H1 (cell line): ENCODE data around the gene CXCL3. TPM values are rescaled to one million over a fixed set of nuclear protein-coding genes. Genes with fewer than 3 reads are reported as not detected.
"Not testable (repeated sequence)": the region's sequence is repeated elsewhere in the genome, so short reads cannot be mapped to it uniquely, and the experiment has no call there.

Experiments used
- CTCF ChIA-PET: fragments of 300-600 bp; sonication (Branson Sonifier 250); formaldehyde crosslinking; loops from one replicate; lab custom pipeline; 2021; ENCODE audit not compliant: partially characterized antibody; lab: Charles Lee
- POLR2A ChIA-PET: fragments of 300-600 bp; sonication (Branson Sonifier 250); formaldehyde crosslinking; loops from one replicate; lab custom pipeline; 2021; ENCODE audit warnings: inconsistent platforms; ENCODE audit not compliant: partially characterized antibody; lab: Charles Lee
- DNase-seq, 2 experiments: peaks; one replicate each; pipeline versions ENCODE4 v3.0.0 to v3.0.0-alpha.2; 2010 to 2022; ENCODE audit warnings: low spot score in 2 of 2, low read depth in 1 of 2, mixed read lengths in 1 of 2
- FAIRE-seq: peaks from 2 replicates; lab custom pipeline; 2011; peaks lifted over from hg19 to GRCh38; lab: Jason Lieb, UNC
- H2AFZ ChIP-seq: 2 replicates; pipeline ENCODE4 v1.8.1; 2012; ENCODE audit warnings: low read length, inconsistent platforms
- H2AK5ac ChIP-seq: 2 replicates; pipeline ENCODE4 v1.6.1; 2013; ENCODE audit warnings: low read depth, low read length
- H2BK120ac ChIP-seq: replicated peaks from 2 replicates; pipeline ENCODE3; 2013; ENCODE audit warnings: low read depth, low read length, inconsistent platforms
- H2BK12ac ChIP-seq: 2 replicates; pipeline ENCODE4 v1.6.1; 2013; ENCODE audit warnings: low read depth, low read length
- H2BK15ac ChIP-seq: 2 replicates; pipeline ENCODE4 v1.6.1; 2013; ENCODE audit warnings: low read length
- H2BK20ac ChIP-seq: 2 replicates; pipeline ENCODE4 v1.6.1; 2013; ENCODE audit warnings: low read length
- H2BK5ac ChIP-seq: 2 replicates; pipeline ENCODE4 v1.6.1; 2013; ENCODE audit warnings: low read depth, low read length
- H3K14ac ChIP-seq: 2 replicates; pipeline ENCODE4 v1.6.1; 2013; ENCODE audit warnings: inconsistent platforms; ENCODE audit not compliant: insufficient read length
- H3K18ac ChIP-seq: 2 replicates; pipeline ENCODE4 v1.6.1; 2013; ENCODE audit warnings: low read length; ENCODE audit errors: extremely low read depth
- H3K23ac ChIP-seq: 2 replicates; pipeline ENCODE4 v1.6.1; 2013; ENCODE audit warnings: inconsistent platforms; ENCODE audit not compliant: insufficient read length
- H3K23me2 ChIP-seq: 2 replicates; pipeline ENCODE4 v1.6.1; 2013; ENCODE audit warnings: low read depth, low read length
- H3K27ac ChIP-seq: 2 replicates; pipeline ENCODE4 v1.6.1; 2011; ENCODE audit warnings: low read depth, low read length, inconsistent platforms
- H3K27me3 ChIP-seq, 4 experiments: replicated peaks in 1 of 4; 1 replicate in 1 of 4; 2 replicates in 3 of 4; pipeline versions ENCODE4 v1.6.1 to v1.8.1; 2011 to 2013; ENCODE audit warnings: low read length in 3 of 4, mild to moderate bottlenecking in 3 of 4, inconsistent platforms in 2 of 4, mixed read lengths in 2 of 4, moderate library complexity in 1 of 4; ENCODE audit not compliant: control insufficient read depth in 3 of 4, insufficient read depth in 3 of 4; ENCODE audit errors: extremely low read depth in 1 of 4
- H3K36me3 ChIP-seq, 4 experiments: 2 replicates each; pipeline versions ENCODE4 v1.6.1 to v1.8.1; 2011 to 2013; ENCODE audit warnings: mild to moderate bottlenecking in 4 of 4, low read length in 3 of 4, moderate library complexity in 2 of 4, control low read depth in 1 of 4, inconsistent platforms in 1 of 4; ENCODE audit not compliant: insufficient read depth in 4 of 4, control insufficient read depth in 2 of 4
- H3K4ac ChIP-seq: replicated peaks from 2 replicates; pipeline ENCODE3; 2013; ENCODE audit warnings: low read length, low read depth, mixed read lengths, inconsistent platforms; ENCODE audit not compliant: insufficient read length
- H3K4me1 ChIP-seq, 4 experiments: replicated peaks in 1 of 4; 1 replicate in 1 of 4; 2 replicates in 3 of 4; pipeline versions ENCODE4 v1.6.1 to v1.8.1; 2011 to 2013; ENCODE audit warnings: low read length in 3 of 4, inconsistent platforms in 2 of 4, mixed read lengths in 1 of 4; ENCODE audit not compliant: insufficient read depth in 4 of 4, control insufficient read depth in 3 of 4
- H3K4me2 ChIP-seq, 2 experiments: 2 replicates each; pipeline versions ENCODE4 v1.6.1 to v1.8.1; 2011 to 2013; ENCODE audit warnings: low read depth in 2 of 2, low read length in 2 of 2, control low read depth in 1 of 2, inconsistent platforms in 1 of 2, mild to moderate bottlenecking in 1 of 2; ENCODE audit not compliant: insufficient read depth in 1 of 2
- H3K4me3 ChIP-seq, 4 experiments: fragments of 200-600, 300-600 bp in 1 of 4; sonication (generic), shearing (Covaris generic), sonication (Bioruptor Twin) in 1 of 4; 2 replicates each; pipeline versions ENCODE4 v1.5.1 to v1.8.1; 2011 to 2016; ENCODE audit warnings: low read length in 4 of 4, low read depth in 3 of 4, control low read depth in 2 of 4, inconsistent platforms in 2 of 4, mild to moderate bottlenecking in 2 of 4, mixed read lengths in 1 of 4, moderate library complexity in 1 of 4; ENCODE audit not compliant: insufficient read depth in 2 of 4; ENCODE audit errors: extremely low read depth in 1 of 4
- H3K56ac ChIP-seq: replicated peaks from 2 replicates; pipeline ENCODE3; 2013; ENCODE audit warnings: low read depth, mild to moderate bottlenecking, mixed read lengths, low read length, inconsistent platforms; ENCODE audit not compliant: insufficient read length
- H3K79me1 ChIP-seq: 2 replicates; pipeline ENCODE4 v1.6.1; 2013; ENCODE audit warnings: low read depth, low read length, control low read depth
- H3K79me2 ChIP-seq, 2 experiments: 2 replicates each; pipeline versions ENCODE4 v1.6.1 to v1.8.1; 2012 to 2013; ENCODE audit warnings: low read length in 2 of 2, mild to moderate bottlenecking in 2 of 2, inconsistent platforms in 1 of 2; ENCODE audit not compliant: insufficient read depth in 2 of 2, control insufficient read depth in 1 of 2
- H3K9ac ChIP-seq, 4 experiments: replicated peaks in 1 of 4; 1 replicate in 1 of 4; 2 replicates in 3 of 4; pipeline versions ENCODE4 v1.6.1 to v1.8.1; 2011 to 2013; ENCODE audit warnings: low read depth in 3 of 4, low read length in 3 of 4, control low read depth in 2 of 4, mild to moderate bottlenecking in 2 of 4, moderate library complexity in 2 of 4, inconsistent platforms in 1 of 4; ENCODE audit errors: extremely low read depth in 1 of 4
- H3K9me3 ChIP-seq, 2 experiments: 2 replicates each; pipeline versions ENCODE4 v1.6.1 to v1.8.1; 2012 to 2013; ENCODE audit warnings: mild to moderate bottlenecking in 2 of 2, moderate library complexity in 2 of 2, control low read depth in 1 of 2, inconsistent platforms in 1 of 2, low read depth in 1 of 2, low read length in 1 of 2, mixed read lengths in 1 of 2; ENCODE audit not compliant: insufficient read depth in 2 of 2
- H4K20me1 ChIP-seq, 2 experiments: replicated peaks in 1 of 2; 2 replicates each; pipeline versions ENCODE3 to v1.8.1; 2011 to 2013; ENCODE audit warnings: inconsistent platforms in 2 of 2, low read length in 2 of 2, mild to moderate bottlenecking in 1 of 2; ENCODE audit not compliant: insufficient read depth in 2 of 2, control insufficient read depth in 1 of 2
- H4K5ac ChIP-seq: 2 replicates; pipeline ENCODE4 v1.6.1; 2013; ENCODE audit warnings: low read length, low read depth, mixed read lengths, inconsistent platforms; ENCODE audit not compliant: insufficient read length
- H4K8ac ChIP-seq: 2 replicates; pipeline ENCODE4 v1.8.0; 2013; ENCODE audit warnings: mild to moderate bottlenecking, moderate library complexity, low read length, inconsistent platforms; ENCODE audit not compliant: insufficient read depth; ENCODE audit errors: extremely low read depth
- H4K91ac ChIP-seq: replicated peaks from 2 replicates; pipeline ENCODE3; 2013; ENCODE audit warnings: low read length, mixed read lengths, inconsistent platforms; ENCODE audit not compliant: insufficient read length
- whole genome bisulfite sequencing, 2 experiments: shearing (Covaris generic) in 1 of 2; methylation state at CpG; one replicate each; pipeline versions ENCODE4 v1.1.6 to v1.1.7; 2013 to 2015; ENCODE audit warnings: low lambda C conversion rate in 2 of 2, mixed read lengths in 2 of 2, inconsistent platforms in 1 of 2, low coverage in 1 of 2, missing lambda C conversion rate in 1 of 2; ENCODE audit not compliant: insufficient replicate concordance in 2 of 2, insufficient coverage in 1 of 2, insufficient read length in 1 of 2; ENCODE audit errors: extremely low coverage in 1 of 2, missing lambda C conversion rate in 1 of 2; 5-methylcytosine and 5-hydroxymethylcytosine counted together
- polyA plus RNA-seq, 7 experiments: library from polyadenylated mRNA; depleted of rRNA in 3 of 7; stranded (reverse) in 5 of 7; unstranded in 2 of 7; fragments of >200 nt in 5 of 7; fragments of 200-250 nt in 2 of 7; gene quantifications; 1 replicate in 5 of 7; 2 replicates in 1 of 7; 4 replicates in 1 of 7; pipeline versions ENCODE4 v1.2.1 to v1.2.3, GENCODE V29; 2011 to 2013; ENCODE audit warnings: missing spikeins in 2 of 7, mixed read lengths in 2 of 7
- total RNA-seq: library from RNA; stranded (reverse); fragmentation: NEBNext Ultra II Directional; extraction: Animal tissue kit (Norgen Biotek cat#: 25700); gene quantifications from 2 replicates; pipeline ENCODE4 v1.2.1, GENCODE V29; 2021

Gene CXCL3
- total and polyA plus RNA-seq, 2 of the 8 experiments (the other 6 are each of a cell fraction or from before 2014, with no cell fraction given), result 3.1 to 5.2 TPM

DNA sequence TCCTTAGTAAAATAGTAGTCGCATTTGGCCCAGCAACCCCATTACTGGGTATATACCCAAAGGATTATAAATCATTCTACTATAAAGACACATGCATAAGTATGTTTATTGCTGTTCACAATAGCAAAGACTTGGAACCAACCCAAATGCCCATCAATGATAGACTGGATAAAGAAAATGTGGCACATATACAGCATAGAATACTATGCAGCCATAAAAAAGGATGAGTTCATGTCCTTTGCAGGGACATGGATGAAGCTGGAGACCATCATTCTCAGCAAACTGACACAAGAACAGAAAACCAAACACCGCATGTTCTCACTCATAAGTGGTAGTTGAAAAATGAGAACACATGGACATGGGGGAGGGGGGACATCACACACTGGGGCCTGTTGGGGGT, 41.9 kb upstream of the CXCL3 start:
- DNase-seq, H4K20me1 ChIP-seq, H3K4me3 ChIP-seq, H2BK5ac ChIP-seq, H2BK20ac ChIP-seq, H3K4me1 ChIP-seq, H3K9ac ChIP-seq, H3K79me2 ChIP-seq, H3K79me1 ChIP-seq, H2BK15ac ChIP-seq, H3K18ac ChIP-seq, H3K4ac ChIP-seq, H2BK12ac ChIP-seq, FAIRE-seq, H2BK120ac ChIP-seq, H3K14ac ChIP-seq, H3K27ac ChIP-seq, H3K56ac ChIP-seq, H2AFZ ChIP-seq, H3K4me2 ChIP-seq, H3K27me3 ChIP-seq, H3K36me3 ChIP-seq, H3K23ac ChIP-seq, H4K8ac ChIP-seq, H4K5ac ChIP-seq, H3K23me2 ChIP-seq, H3K9me3 ChIP-seq, H2AK5ac ChIP-seq, H4K91ac ChIP-seq, POLR2A ChIA-PET: not testable (repeated sequence)
- CTCF ChIA-PET, result interaction anchor here (1.0 kb wide), 1 partner anchor 216 kb away, joined by 3 read pairs; no protein-coding TSS in a partner anchor
- WGBS, 2 experiments, result 98% methylated on average over 2 of the region's 2 CpGs; no CpG with 5 or more reads in 1 of the 2 experiments

DNA sequence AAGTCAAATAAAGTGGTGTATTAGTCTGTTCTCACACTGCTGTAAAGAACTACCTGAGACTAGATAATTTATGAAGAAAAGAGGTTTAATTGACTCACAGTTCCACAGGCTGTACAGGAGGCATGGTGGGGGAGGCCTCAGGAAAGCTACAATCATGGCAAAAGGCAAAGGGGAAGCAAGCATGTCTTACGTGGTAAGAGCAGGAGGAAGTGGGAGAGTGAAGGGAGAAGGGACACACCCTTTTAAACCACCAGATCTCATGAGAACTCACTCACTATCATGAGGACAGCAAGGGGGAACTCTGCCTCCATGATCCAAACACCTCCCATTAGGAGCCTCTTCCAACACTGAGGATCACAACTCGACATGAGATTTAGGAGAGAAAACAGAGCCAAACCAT, 40.5 kb upstream of the CXCL3 start:
- H3K4me3 ChIP-seq, H3K18ac ChIP-seq, H4K91ac ChIP-seq, DNase-seq, H2BK20ac ChIP-seq, H3K27me3 ChIP-seq, H2AK5ac ChIP-seq, H3K79me1 ChIP-seq, H2BK12ac ChIP-seq, H3K79me2 ChIP-seq, H3K27ac ChIP-seq, H3K4ac ChIP-seq, H3K4me2 ChIP-seq, H3K23me2 ChIP-seq, H4K8ac ChIP-seq, H2BK15ac ChIP-seq, H3K9ac ChIP-seq, POLR2A ChIA-PET, H2BK120ac ChIP-seq, H3K23ac ChIP-seq, H3K4me1 ChIP-seq, H3K56ac ChIP-seq, FAIRE-seq, H3K36me3 ChIP-seq, H3K14ac ChIP-seq, H2BK5ac ChIP-seq, H4K20me1 ChIP-seq, H4K5ac ChIP-seq, H3K9me3 ChIP-seq: not testable (repeated sequence)
- 94% methylated on average over 2 of the region's 2 CpGs; no CpG with 5 or more reads in 1 of the 2 experiments for WGBS, 2 experiments
- 0 out of 2 replicates have a peak overlapping the region, but pooled peaks have one; percentile 51 for H2AFZ ChIP-seq
- CTCF ChIA-PET, result interaction anchor here (1.3 kb wide), 1 partner anchor 114 kb away, joined by 3 read pairs; no protein-coding TSS in a partner anchor
